ENCODE measurements around the gene TLX2. TPM values are rescaled to one million over a fixed set of nuclear protein-coding genes. Genes with fewer than 3 reads are reported as not detected.

Gene TLX2
- total and polyA plus RNA-seq, 2 of the 13 experiments (the other 11 are each of a cell fraction or from before 2014, with no cell fraction given) = 0.05 to 0.20 TPM

GRCh38 chr2:74566076-74566753, 52.0 kb downstream of the TLX2 start (continued):
- no peak for TF ChIP-seq BCLAF1 (IDR thresholded peaks at IDR 0.05)
- no peak for TF ChIP-seq ZNF746 (CRISPR knock-in tag; IDR thresholded peaks at IDR 0.05)
- TF ChIP-seq ZNF782 (CRISPR knock-in tag; IDR thresholded peaks at IDR 0.05; ENCODE audit: borderline replicate concordance) = no peak
- no peak for TF ChIP-seq ZNF280B (CRISPR knock-in tag; IDR thresholded peaks at IDR 0.05; ENCODE audit: borderline replicate concordance)

DNA sequence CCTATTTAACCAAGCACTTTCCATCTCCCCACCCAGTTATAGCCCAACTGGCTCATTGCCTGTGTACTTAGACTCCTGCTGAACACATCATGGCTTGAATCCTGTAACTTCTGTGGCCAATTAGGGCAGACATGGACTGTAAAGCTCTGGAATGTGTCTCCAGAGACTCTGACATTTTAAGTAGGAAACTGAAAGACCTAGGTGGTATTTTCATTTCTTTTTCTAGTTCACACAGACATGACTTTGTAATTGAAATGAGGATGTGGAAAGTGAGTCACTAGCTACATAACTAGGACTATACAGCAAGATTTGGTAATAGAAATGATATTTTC, 52.5 kb downstream of the TLX2 start:
- no peaks in the 10 kb centered on the region for H3K9me3 ChIP-seq (ENCODE audit: low read length)
- no peaks in the 10 kb centered on the region for H3K79me2 ChIP-seq (ENCODE audit: insufficient read depth, low read length)
- no peak overlapping the region for H3K9ac ChIP-seq (ENCODE audit: insufficient read depth, low read depth, low read length)
- H3K27ac ChIP-seq (ENCODE audit: extremely low read length, insufficient read depth, low read length) = no peak overlapping the region
- in situ Hi-C loops (cut with HindIII; ENCODE audit: extremely low pct_ligation_motif_present, low pct_unique_long_range_greater_than_20kb) (no loop called here), intact Hi-C loops (cut with micrococcal nuclease; ENCODE audit: unreplicated experiment) (no loop called here)
- CTCF ChIA-PET (ENCODE audit: low intra/inter-chr PET ratio, low total read pairs) = no interaction called here
- no peak overlapping the region for H3K4me3 ChIP-seq (replicated peaks in 1 of 3; ENCODE audit: insufficient read depth in 1 of 3, low read depth in 2 of 3, low read length in 3 of 3)
- FAIRE-seq = no peak
- no peaks in the 10 kb centered on the region for H3K4me1 ChIP-seq (ENCODE audit: insufficient read depth, low read length)
- no peak overlapping the region for H2AFZ ChIP-seq (ENCODE audit: low read length)
- POLR2A ChIA-PET = no interaction called here
- DNase-seq (ENCODE audit: low spot score) = no peak
- no peaks in the 10 kb centered on the region for H3K36me3 ChIP-seq (replicated peaks in 1 of 2; ENCODE audit: control insufficient read depth in 1 of 2, insufficient read depth in 2 of 2, low read length in 2 of 2)
- peaks cover 0 to 50% of the 10 kb centered on the region in 2 experiments; a peak in 3 of 5 replicates for H3K27me3 ChIP-seq (ENCODE audit: control insufficient read depth in 1 of 2, insufficient read depth in 2 of 2, low read length in 2 of 2)
- ATAC-seq = no peak
- no TSS peak for BruUV-seq (replicated peaks)
- H4K20me1 ChIP-seq (ENCODE audit: insufficient read depth, low read length) = no peaks in the 10 kb centered on the region
- H3K4me2 ChIP-seq (ENCODE audit: low read depth, low read length) = no peak overlapping the region
- TF ChIP-seq PTBP1 (IDR thresholded peaks at IDR 0.05; ENCODE audit: low read depth, low read length, poor library complexity, severe bottlenecking) = no peak
- TF ChIP-seq, protein P1, sequence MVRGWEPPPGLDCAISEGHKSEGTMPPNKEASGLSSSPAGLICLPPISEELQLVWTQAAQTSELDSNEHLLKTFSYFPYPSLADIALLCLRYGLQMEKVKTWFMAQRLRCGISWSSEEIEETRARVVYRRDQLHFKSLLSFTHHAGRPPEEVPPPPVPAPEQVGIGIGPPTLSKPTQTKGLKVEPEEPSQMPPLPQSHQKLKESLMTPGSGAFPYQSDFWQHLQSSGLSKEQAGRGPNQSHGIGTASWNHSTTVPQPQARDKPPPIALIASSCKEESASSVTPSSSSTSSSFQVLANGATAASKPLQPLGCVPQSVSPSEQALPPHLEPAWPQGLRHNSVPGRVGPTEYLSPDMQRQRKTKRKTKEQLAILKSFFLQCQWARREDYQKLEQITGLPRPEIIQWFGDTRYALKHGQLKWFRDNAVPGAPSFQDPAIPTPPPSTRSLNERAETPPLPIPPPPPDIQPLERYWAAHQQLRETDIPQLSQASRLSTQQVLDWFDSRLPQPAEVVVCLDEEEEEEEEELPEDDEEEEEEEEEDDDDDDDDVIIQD (CRISPR knock-in tag; IDR thresholded peaks at IDR 0.05; ENCODE audit: low read depth) = no peak
- TF ChIP-seq, protein P2, sequence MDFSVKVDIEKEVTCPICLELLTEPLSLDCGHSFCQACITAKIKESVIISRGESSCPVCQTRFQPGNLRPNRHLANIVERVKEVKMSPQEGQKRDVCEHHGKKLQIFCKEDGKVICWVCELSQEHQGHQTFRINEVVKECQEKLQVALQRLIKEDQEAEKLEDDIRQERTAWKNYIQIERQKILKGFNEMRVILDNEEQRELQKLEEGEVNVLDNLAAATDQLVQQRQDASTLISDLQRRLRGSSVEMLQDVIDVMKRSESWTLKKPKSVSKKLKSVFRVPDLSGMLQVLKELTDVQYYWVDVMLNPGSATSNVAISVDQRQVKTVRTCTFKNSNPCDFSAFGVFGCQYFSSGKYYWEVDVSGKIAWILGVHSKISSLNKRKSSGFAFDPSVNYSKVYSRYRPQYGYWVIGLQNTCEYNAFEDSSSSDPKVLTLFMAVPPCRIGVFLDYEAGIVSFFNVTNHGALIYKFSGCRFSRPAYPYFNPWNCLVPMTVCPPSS (IDR thresholded peaks at IDR 0.05) = no peak
- TF ChIP-seq, protein P3, sequence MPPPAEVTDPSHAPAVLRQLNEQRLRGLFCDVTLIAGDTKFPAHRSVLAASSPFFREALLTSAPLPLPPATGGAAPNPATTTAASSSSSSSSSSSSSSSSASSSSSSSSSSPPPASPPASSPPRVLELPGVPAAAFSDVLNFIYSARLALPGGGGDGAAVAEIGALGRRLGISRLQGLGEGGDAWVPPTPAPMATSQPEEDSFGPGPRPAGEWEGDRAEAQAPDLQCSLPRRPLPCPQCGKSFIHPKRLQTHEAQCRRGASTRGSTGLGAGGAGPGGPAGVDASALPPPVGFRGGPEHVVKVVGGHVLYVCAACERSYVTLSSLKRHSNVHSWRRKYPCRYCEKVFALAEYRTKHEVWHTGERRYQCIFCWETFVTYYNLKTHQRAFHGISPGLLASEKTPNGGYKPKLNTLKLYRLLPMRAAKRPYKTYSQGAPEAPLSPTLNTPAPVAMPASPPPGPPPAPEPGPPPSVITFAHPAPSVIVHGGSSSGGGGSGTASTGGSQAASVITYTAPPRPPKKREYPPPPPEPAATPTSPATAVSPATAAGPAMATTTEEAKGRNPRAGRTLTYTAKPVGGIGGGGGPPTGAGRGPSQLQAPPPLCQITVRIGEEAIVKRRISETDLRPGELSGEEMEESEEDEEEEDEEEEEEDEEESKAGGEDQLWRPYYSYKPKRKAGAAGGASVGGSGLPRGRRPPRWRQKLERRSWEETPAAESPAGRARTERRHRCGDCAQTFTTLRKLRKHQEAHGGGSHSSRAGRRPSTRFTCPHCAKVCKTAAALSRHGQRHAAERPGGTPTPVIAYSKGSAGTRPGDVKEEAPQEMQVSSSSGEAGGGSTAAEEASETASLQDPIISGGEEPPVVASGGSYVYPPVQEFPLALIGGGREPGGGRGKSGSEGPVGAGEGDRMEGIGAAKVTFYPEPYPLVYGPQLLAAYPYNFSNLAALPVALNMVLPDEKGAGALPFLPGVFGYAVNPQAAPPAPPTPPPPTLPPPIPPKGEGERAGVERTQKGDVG (CRISPR knock-in tag; IDR thresholded peaks at IDR 0.05; ENCODE audit: borderline replicate concordance) = no peak

Data from HepG2 (cell line).